GM06990 (cell line): ENCODE data around the gene TMEM98.

Experiments used
- DNase-seq: peaks from one replicate; pipeline ENCODE4 v3.0.0-alpha.2; 2011; ENCODE audit not compliant: insufficient read length; ENCODE audit errors: extremely low read depth
- H3K27me3 ChIP-seq: replicated peaks from 2 replicates; pipeline ENCODE4 v1.6.0; 2011; ENCODE audit warnings: low read length; ENCODE audit not compliant: control insufficient read depth, insufficient read depth
- H3K36me3 ChIP-seq: 2 replicates; pipeline ENCODE4 v1.5.1; 2011; ENCODE audit warnings: low read length; ENCODE audit not compliant: control insufficient read depth, insufficient read depth
- H3K4me3 ChIP-seq: replicated peaks from 2 replicates; pipeline ENCODE4 v1.5.1; 2011; ENCODE audit warnings: low read depth, mild to moderate bottlenecking, control low read depth, low read length
- CTCF ChIP-seq: IDR thresholded peaks from 2 replicates; pipeline ENCODE4 v1.5.1; 2011; ENCODE audit warnings: low read length, control low read depth, mild to moderate bottlenecking, inconsistent platforms; ENCODE audit not compliant: insufficient read depth, poor library complexity, severe bottlenecking

The TMEM98 gene

GRCh38 chr17:32931686-32932085 is 3.7 kb downstream of the TMEM98 start:
- H3K4me3 ChIP-seq, result no peak overlapping the region
- no peak for DNase-seq
- peaks cover 11% of the 10 kb centered on the region for H3K27me3 ChIP-seq
- TF ChIP-seq CTCF, result no peak
- no peaks in the 10 kb centered on the region for H3K36me3 ChIP-seq

GRCh38 chr17:32933881-32934280 is 5.9 kb downstream of the TMEM98 start:
- H3K36me3 ChIP-seq, result no peaks in the 10 kb centered on the region
- no peak for TF ChIP-seq CTCF
- no peak for DNase-seq

GRCh38 chr17:32935726-32936125 is 7.8 kb downstream of the TMEM98 start:
- no peak for TF ChIP-seq CTCF
- H3K4me3 ChIP-seq, result no peak overlapping the region
- no peaks in the 10 kb centered on the region for H3K36me3 ChIP-seq
- no peak for DNase-seq
- H3K27me3 ChIP-seq, result peaks cover 2% of the 10 kb centered on the region; the same call in 1 of the 2 replicates

More at GRCh38 chr17:32933881-32934280, 5.9 kb downstream of the TMEM98 start:
- H3K4me3 ChIP-seq, result no peak overlapping the region
- H3K27me3 ChIP-seq, result peaks cover 2% of the 10 kb centered on the region

- no peak overlapping the region for H3K4me3 ChIP-seq
- no peak for DNase-seq
- peaks cover 2% of the 10 kb centered on the region; the same call in 1 of the 2 replicates for H3K27me3 ChIP-seq
- H3K36me3 ChIP-seq, result no peaks in the 10 kb centered on the region
- no peak for TF ChIP-seq CTCF
These were observed 8.4 kb downstream of the TMEM98 start for GRCh38 chr17:32936186-32936893.

- peak; percentile 42 for DNase-seq
- Histone ChIP-seq H3K27me3 (peaks cover 2% of the 10 kb centered on the region; the same call in 1 of the 2 replicates), H3K4me3 (peak overlapping the region; percentile 3; the same call in 1 of the 2 replicates), H3K36me3 (no peaks in the 10 kb centered on the region)
- TF ChIP-seq CTCF, result peak; percentile 83
These were observed 9.0 kb downstream of the TMEM98 start for GRCh38 chr17:32936894-32937500.
